GM12875 (cell line): ENCODE results near the gene GCM1.

ENCODE experiments used
- H3K4me3 ChIP-seq: one replicate; pipeline ENCODE4 v1.5.1; 2011; ENCODE audit warnings: low read depth, low read length, control low read depth
- CTCF ChIP-seq: IDR thresholded peaks from 2 replicates; pipeline ENCODE4 v1.5.1; 2011; ENCODE audit warnings: low read depth, mild to moderate bottlenecking, control low read depth, inconsistent platforms, low read length, moderate library complexity, borderline replicate concordance; ENCODE audit not compliant: insufficient read depth

GCM1 gene

GRCh38 chr6:53119772-53120409 lies 28.8 kb downstream of the GCM1 start:
- no peak overlapping the region for H3K4me3 ChIP-seq
- TF ChIP-seq CTCF = no peak

GRCh38 chr6:53119349-53119748 lies 29.3 kb downstream of the GCM1 start:
- no peak overlapping the region for H3K4me3 ChIP-seq
- no peak for TF ChIP-seq CTCF

- no peak for TF ChIP-seq CTCF
- no peak overlapping the region for H3K4me3 ChIP-seq
These were observed 32.9 kb downstream of the GCM1 start for GRCh38 chr6:53115741-53116140.

- no peak for TF ChIP-seq CTCF
- no peak overlapping the region for H3K4me3 ChIP-seq
These were observed 33.5 kb downstream of the GCM1 start for GRCh38 chr6:53115113-53115512.

- no peak overlapping the region for H3K4me3 ChIP-seq
- TF ChIP-seq CTCF = no peak
These were observed 34.9 kb downstream of the GCM1 start for GRCh38 chr6:53113742-53114141.

GRCh38 chr6:53112871-53113270 lies 35.8 kb downstream of the GCM1 start:
- no peak overlapping the region for H3K4me3 ChIP-seq
- TF ChIP-seq CTCF = no peak

- no peak for TF ChIP-seq CTCF
- H3K4me3 ChIP-seq = no peak overlapping the region
These were observed 36.2 kb downstream of the GCM1 start for GRCh38 chr6:53112404-53112803.
